MM.1S (cell line): Measurements from ENCODE around the gene MMP15.

ENCODE experiments used
- DNase-seq: peaks from one replicate; pipeline ENCODE4 v3.0.0-alpha.2; 2015
- H2AFZ ChIP-seq: fragments of 300-600 bp; sonication (generic); 2 replicates; pipeline ENCODE4 v1.6.0; 2016; ENCODE audit warnings: antibody characterized with exemption, low read length
- H3F3A ChIP-seq: fragments of 300-600 bp; sonication (generic); 2 replicates; pipeline ENCODE4 v1.6.1; 2016; ENCODE audit warnings: mild to moderate bottlenecking, antibody characterized with exemption, low read length, moderate library complexity, mixed read lengths; ENCODE audit not compliant: insufficient read depth
- H3K27ac ChIP-seq: fragments of 300-600 bp; sonication (generic); 2 replicates; pipeline ENCODE4 v1.5.1; 2016; ENCODE audit warnings: mild to moderate bottlenecking, low read length
- H3K27me3 ChIP-seq: fragments of 300-600 bp; sonication (generic); replicated peaks from 2 replicates; pipeline ENCODE4 v1.6.0; 2016; ENCODE audit warnings: low read length; ENCODE audit not compliant: insufficient read depth
- H3K36me3 ChIP-seq: fragments of 300-600 bp; sonication (generic); replicated peaks from 2 replicates; pipeline ENCODE4 v1.6.1; 2016; ENCODE audit warnings: mild to moderate bottlenecking, low read length, mixed read lengths; ENCODE audit not compliant: insufficient read depth
- H3K4me1 ChIP-seq: fragments of 300-600 bp; sonication (generic); 2 replicates; pipeline ENCODE4 v1.6.1; 2016; ENCODE audit warnings: low read length, mixed read lengths
- H3K4me2 ChIP-seq: fragments of 300-600 bp; sonication (generic); 2 replicates; pipeline ENCODE4 v1.6.0; 2016; ENCODE audit warnings: low read depth, low read length
- H3K4me3 ChIP-seq: fragments of 300-600 bp; sonication (generic); 2 replicates; pipeline ENCODE4 v1.5.1; 2016; ENCODE audit warnings: low read length, mixed read lengths
- H3K79me2 ChIP-seq: fragments of 300-600 bp; sonication (generic); 2 replicates; pipeline ENCODE4 v1.6.1; 2016; ENCODE audit warnings: mixed run types, low read length, mixed read lengths
- H3K9ac ChIP-seq: fragments of 300-600 bp; sonication (generic); 2 replicates; pipeline ENCODE4 v1.6.1; 2016; ENCODE audit warnings: low read length, mixed read lengths
- H3K9me2 ChIP-seq: fragments of 300-600 bp; sonication (generic); replicated peaks from 2 replicates; pipeline ENCODE4 v1.6.1; 2016; ENCODE audit warnings: mild to moderate bottlenecking, low read length, mixed read lengths; ENCODE audit not compliant: insufficient read depth
- H3K9me3 ChIP-seq: fragments of 300-600 bp; sonication (generic); replicated peaks from 2 replicates; pipeline ENCODE4 v1.6.1; 2016; ENCODE audit warnings: mild to moderate bottlenecking, low read length, mixed read lengths; ENCODE audit not compliant: insufficient read depth
- H4K20me1 ChIP-seq: fragments of 300-600 bp; sonication (generic); 2 replicates; pipeline ENCODE4 v1.6.1; 2016; ENCODE audit warnings: mild to moderate bottlenecking, low read length, moderate library complexity, mixed read lengths; ENCODE audit not compliant: insufficient read depth
- CTCF ChIP-seq: fragments of 300-600 bp; sonication (generic); IDR thresholded peaks from 2 replicates; pipeline ENCODE4 v1.5.1; 2016; ENCODE audit warnings: antibody characterized with exemption, low read length, mixed read lengths
- EZH2 ChIP-seq: fragments of 300-600 bp; sonication (generic); optimal IDR thresholded peaks from 2 replicates; pipeline ENCODE3; 2017; ENCODE audit warnings: low read depth, mild to moderate bottlenecking, antibody characterized with exemption, low read length, mixed read lengths
- EZH2phosphoT487 ChIP-seq: fragments of 300-600 bp; sonication (generic); IDR thresholded peaks from 2 replicates; pipeline ENCODE4 v1.6.1; 2018; ENCODE audit warnings: antibody characterized with exemption, low read length

Gene MMP15

GRCh38 chr16:57997176-57997527, 28.4 kb upstream of the MMP15 start:
- DNase-seq: no peak
- peaks cover 19% of the 10 kb centered on the region for H3K4me1 ChIP-seq
- no peaks in the 10 kb centered on the region for H3K9me2 ChIP-seq
- no peak overlapping the region for H2AFZ ChIP-seq
- H3K36me3 ChIP-seq: no peaks in the 10 kb centered on the region
- H3K4me2 ChIP-seq: no peak overlapping the region
- H3K79me2 ChIP-seq: peaks cover 15% of the 10 kb centered on the region
- TF ChIP-seq EZH2phosphoT487 (no peak), EZH2 (no peak), CTCF (no peak)
- H3F3A ChIP-seq: peaks cover 14% of the 10 kb centered on the region
- no peaks in the 10 kb centered on the region for H3K9me3 ChIP-seq
- H3K27me3 ChIP-seq: no peaks in the 10 kb centered on the region
- H3K27ac ChIP-seq: no peak overlapping the region
- no peak overlapping the region for H3K4me3 ChIP-seq
- H3K9ac ChIP-seq: no peak overlapping the region
- no peaks in the 10 kb centered on the region; the same call in 1 of the 2 replicates for H4K20me1 ChIP-seq

- TF ChIP-seq EZH2phosphoT487 (no peak), EZH2 (no peak), CTCF (no peak)
- Histone ChIP-seq H3K9me2 (no peaks in the 10 kb centered on the region), H4K20me1 (no peaks in the 10 kb centered on the region; the same call in 1 of the 2 replicates), H2AFZ (no peak overlapping the region), H3K27me3 (no peaks in the 10 kb centered on the region), H3K27ac (no peak overlapping the region), H3K9me3 (no peaks in the 10 kb centered on the region), H3K4me2 (no peak overlapping the region), H3K79me2 (peaks cover 15% of the 10 kb centered on the region), H3F3A (peaks cover 14% of the 10 kb centered on the region), H3K4me1 (peaks cover 19% of the 10 kb centered on the region), H3K9ac (no peak overlapping the region), H3K4me3 (no peak overlapping the region), H3K36me3 (no peaks in the 10 kb centered on the region)
- no peak for DNase-seq
Observed at GRCh38 chr16:57997528-57998265, 27.9 kb upstream of the MMP15 start.

- TF ChIP-seq EZH2: no peak
- no peak for TF ChIP-seq CTCF
- TF ChIP-seq EZH2phosphoT487: no peak
- H3K4me3 ChIP-seq: no peak overlapping the region
- H3K9ac ChIP-seq: no peak overlapping the region
- H3K4me1 ChIP-seq: peaks cover 19% of the 10 kb centered on the region
- H3K27ac ChIP-seq: no peak overlapping the region
- H3K4me2 ChIP-seq: no peak overlapping the region
- no peaks in the 10 kb centered on the region for H3K9me2 ChIP-seq
- no peaks in the 10 kb centered on the region for H3K27me3 ChIP-seq
- no peaks in the 10 kb centered on the region; the same call in 1 of the 2 replicates for H4K20me1 ChIP-seq
- DNase-seq: no peak
- peaks cover 14% of the 10 kb centered on the region for H3F3A ChIP-seq
- no peaks in the 10 kb centered on the region for H3K9me3 ChIP-seq
- H2AFZ ChIP-seq: no peak overlapping the region
- H3K36me3 ChIP-seq: no peaks in the 10 kb centered on the region
- peaks cover 15% of the 10 kb centered on the region for H3K79me2 ChIP-seq
Observed at GRCh38 chr16:57998486-57998885, 27.1 kb upstream of the MMP15 start.
